IMR-90 (cell line): Measurements from ENCODE around the gene FBXL7. TPM values are rescaled to one million over a fixed set of nuclear protein-coding genes. Genes with fewer than 3 reads are reported as not detected.

ENCODE experiments used
- ATAC-seq: fragments of 200-7000 bp; cut with Tn5 transposase; 2 replicates; pipeline ENCODE4 v1.9.1; 2020; ENCODE audit warnings: low read depth, mild to moderate bottlenecking, moderate library complexity
- BruUV-seq: library from RNA; stranded (reverse); fragments of 400-500 nt; replicated peaks from 2 replicates; lab custom pipeline; 2021; lab: Mats Ljungman, UMichigan
- CTCF ChIA-PET: fragments of 300-600 bp; formaldehyde crosslinking; extraction: SDS; loops from one replicate; lab custom pipeline; 2021; ENCODE audit warnings: antibody characterized with exemption; lab: Yijun Ruan, JAX
- POLR2A ChIA-PET: fragments of 300-600 bp; sonication (Branson Sonifier 250); formaldehyde crosslinking; loops from one replicate; lab custom pipeline; 2022; ENCODE audit warnings: antibody characterized with exemption; ENCODE audit not compliant: unreplicated experiment; lab: Charles Lee
- DNase-seq: peaks from one replicate; pipeline ENCODE4 v3.0.0; 2013
- H2AFZ ChIP-seq: replicated peaks from 2 replicates; pipeline ENCODE3; 2013; ENCODE audit warnings: low read length, mild to moderate bottlenecking; ENCODE audit not compliant: poor library complexity
- H2AK5ac ChIP-seq: 2 replicates; pipeline ENCODE4 v1.6.1; 2013; ENCODE audit warnings: low read depth, low read length, inconsistent platforms
- H2AK9ac ChIP-seq: replicated peaks from 2 replicates; pipeline ENCODE3; 2013; ENCODE audit warnings: mild to moderate bottlenecking, low read depth, low read length, moderate library complexity; ENCODE audit not compliant: poor library complexity
- H2BK120ac ChIP-seq: 2 replicates; pipeline ENCODE4 v1.6.1; 2013; ENCODE audit warnings: low read depth, low read length, inconsistent platforms
- H2BK15ac ChIP-seq: 3 replicates; pipeline ENCODE4 v1.6.1; 2013; ENCODE audit warnings: low read depth, low read length, inconsistent platforms
- H2BK20ac ChIP-seq: 2 replicates; pipeline ENCODE4 v1.6.1; 2013; ENCODE audit warnings: low read depth, mild to moderate bottlenecking, inconsistent platforms, low read length, moderate library complexity
- H2BK5ac ChIP-seq: 2 replicates; pipeline ENCODE4 v1.6.1; 2013; ENCODE audit warnings: mild to moderate bottlenecking, low read depth, low read length, inconsistent platforms; ENCODE audit not compliant: poor library complexity, severe bottlenecking
- H3K14ac ChIP-seq: replicated peaks from 2 replicates; pipeline ENCODE4 v1.6.1; 2013; ENCODE audit warnings: low read depth, low read length, inconsistent platforms
- H3K18ac ChIP-seq: 2 replicates; pipeline ENCODE4 v1.6.1; 2013; ENCODE audit warnings: low read depth, low read length, control low read depth
- H3K23ac ChIP-seq: 2 replicates; pipeline ENCODE4 v1.6.1; 2013; ENCODE audit warnings: low read depth, low read length, inconsistent platforms
- H3K27ac ChIP-seq: 2 replicates; pipeline ENCODE4 v1.5.1; 2013; ENCODE audit warnings: mild to moderate bottlenecking, control low read depth, low read length; ENCODE audit not compliant: insufficient read depth
- H3K27me3 ChIP-seq: 2 replicates; pipeline ENCODE4 v1.6.1; 2013; ENCODE audit warnings: low read length; ENCODE audit not compliant: control insufficient read depth, insufficient read depth
- H3K36me3 ChIP-seq: 2 replicates; pipeline ENCODE4 v1.6.1; 2013; ENCODE audit warnings: low read length, mixed read lengths; ENCODE audit not compliant: control insufficient read depth, insufficient read depth
- H3K4ac ChIP-seq: 2 replicates; pipeline ENCODE4 v1.6.1; 2013; ENCODE audit warnings: low read depth, low read length, inconsistent platforms
- H3K4me1 ChIP-seq: 2 replicates; pipeline ENCODE4 v1.6.1; 2013; ENCODE audit warnings: low read length, mixed read lengths; ENCODE audit not compliant: control insufficient read depth, insufficient read depth
- H3K4me2 ChIP-seq: 2 replicates; pipeline ENCODE4 v1.6.1; 2013; ENCODE audit warnings: low read depth, mild to moderate bottlenecking, control low read depth, low read length, moderate library complexity
- H3K4me3 ChIP-seq: 2 replicates; pipeline ENCODE4 v1.5.1; 2013; ENCODE audit warnings: low read depth, mild to moderate bottlenecking, control low read depth, low read length, moderate library complexity; ENCODE audit not compliant: insufficient read depth
- H3K56ac ChIP-seq: 2 replicates; pipeline ENCODE4 v1.6.1; 2013; ENCODE audit warnings: low read length, inconsistent platforms; ENCODE audit not compliant: insufficient read depth; ENCODE audit errors: extremely low read depth
- H3K79me1 ChIP-seq, 2 experiments: 2 replicates each; pipeline ENCODE4 v1.6.1; 2013; ENCODE audit warnings: low read length in 2 of 2, inconsistent platforms in 1 of 2, low read depth in 1 of 2
- H3K9ac ChIP-seq: 2 replicates; pipeline ENCODE4 v1.6.1; 2013; ENCODE audit warnings: low read depth, low read length, control low read depth
- H3K9me1 ChIP-seq: 2 replicates; pipeline ENCODE4 v1.6.1; 2013; ENCODE audit warnings: low read length, inconsistent platforms; ENCODE audit not compliant: insufficient read depth
- H3K9me3 ChIP-seq: 2 replicates; pipeline ENCODE4 v1.6.1; 2013; ENCODE audit warnings: low read length; ENCODE audit not compliant: control insufficient read depth, insufficient read depth
- H4K20me1 ChIP-seq: 2 replicates; pipeline ENCODE4 v1.6.1; 2013; ENCODE audit warnings: low read length, inconsistent platforms; ENCODE audit not compliant: insufficient read depth
- H4K5ac ChIP-seq: 2 replicates; pipeline ENCODE4 v1.6.1; 2013; ENCODE audit warnings: mild to moderate bottlenecking, low read depth, low read length, control low read depth
- H4K8ac ChIP-seq, 2 experiments: 2 replicates each; pipeline ENCODE4 v1.6.1; 2013; ENCODE audit warnings: low read depth in 2 of 2, low read length in 2 of 2, control low read depth in 1 of 2, inconsistent platforms in 1 of 2
- H4K91ac ChIP-seq: 2 replicates; pipeline ENCODE4 v1.6.1; 2013; ENCODE audit warnings: low read depth, low read length, inconsistent platforms; ENCODE audit not compliant: insufficient read depth
- CEBPB ChIP-seq: IDR thresholded peaks from 2 replicates; pipeline ENCODE4 v1.6.1; 2012; ENCODE audit warnings: low read depth, low read length, improper control_type of control experiment
- CHD1 ChIP-seq: IDR thresholded peaks from 2 replicates; pipeline ENCODE4 v1.6.1; 2012; ENCODE audit warnings: low read depth, low read length, improper control_type of control experiment
- CTCF ChIP-seq: conservative IDR thresholded peaks from 2 replicates; pipeline ENCODE4 v1.5.1; 2012; ENCODE audit warnings: mild to moderate bottlenecking, low read depth, low read length, improper control_type of control experiment
- FOS ChIP-seq: fragments of 150-350 bp; IDR thresholded peaks from 2 replicates; pipeline ENCODE4 v1.6.1; 2016; ENCODE audit warnings: low read depth, low read length
- MAFK ChIP-seq: IDR thresholded peaks from 2 replicates; pipeline ENCODE4 v1.6.1; 2012; ENCODE audit warnings: low read depth, low read length, improper control_type of control experiment
- MAZ ChIP-seq: IDR thresholded peaks from 2 replicates; pipeline ENCODE4 v1.6.1; 2012; ENCODE audit warnings: low read depth, mild to moderate bottlenecking, low read length, improper control_type of control experiment, moderate library complexity, borderline replicate concordance
- NFE2L2 ChIP-seq: fragments of 150-350 bp; IDR thresholded peaks from 2 replicates; pipeline ENCODE4 v1.6.1; 2016; ENCODE audit warnings: low read depth, mild to moderate bottlenecking, low read length
- POLR2A ChIP-seq: IDR thresholded peaks from 2 replicates; pipeline ENCODE4 v1.6.1; 2012; ENCODE audit warnings: mild to moderate bottlenecking, low read depth, low read length
- RAD21 ChIP-seq: IDR thresholded peaks from 2 replicates; pipeline ENCODE4 v1.6.1; 2012; ENCODE audit warnings: low read length, improper control_type of control experiment
- RCOR1 ChIP-seq: IDR thresholded peaks from 2 replicates; pipeline ENCODE4 v1.6.1; 2012; ENCODE audit warnings: mild to moderate bottlenecking, low read length, improper control_type of control experiment; ENCODE audit not compliant: insufficient replicate concordance
- RFX5 ChIP-seq: IDR thresholded peaks from 2 replicates; pipeline ENCODE4 v1.8.0; 2012; ENCODE audit warnings: low read depth, mild to moderate bottlenecking, low read length, moderate library complexity
- SMC3 ChIP-seq: fragments of 150-350 bp; IDR thresholded peaks from 2 replicates; pipeline ENCODE4 v1.6.1; 2016; ENCODE audit warnings: low read depth, mild to moderate bottlenecking, antibody characterized with exemption, low read length, moderate library complexity
- USF2 ChIP-seq: fragments of 150-350 bp; IDR thresholded peaks from 2 replicates; pipeline ENCODE4 v1.6.1; 2017; ENCODE audit warnings: mild to moderate bottlenecking, antibody characterized with exemption, low read length, low read depth
- whole genome bisulfite sequencing, 2 experiments: methylation state at CpG; one replicate each; pipeline versions ENCODE4 v1.1.5 to v1.1.7; 2013; ENCODE audit warnings: missing lambda C conversion rate in 2 of 2; ENCODE audit not compliant: insufficient read length in 1 of 2; ENCODE audit errors: extremely low coverage in 2 of 2; 5-methylcytosine and 5-hydroxymethylcytosine counted together
- dilution Hi-C: fragments of 300-500 bp; cut with HindIII; formaldehyde crosslinking; loops from one replicate; pipeline ENCODE4 v1.14.3; 2018; ENCODE audit warnings: low sequenced_read_pairs; ENCODE audit not compliant: unreplicated experiment
- in situ Hi-C: fragments of 300-500 bp; cut with MboI; formaldehyde crosslinking; loops from 3 replicates; pipeline ENCODE4 v1.14.3; 2019; ENCODE audit warnings: low sequenced_read_pairs, inconsistent platforms, mixed read lengths
- intact Hi-C: fragments of 100-400 bp; cut with micrococcal nuclease; formaldehyde crosslinking; loops from 2 replicates; pipeline ENCODE4 v1.10.0; 2022
- polyA plus RNA-seq, 3 experiments: library from polyadenylated mRNA; depleted of rRNA; stranded (reverse); fragments of >200 nt; gene quantifications; 2 replicates each; pipeline ENCODE4 v1.2.3, GENCODE V29; 2012; ENCODE audit warnings: low replicate concordance in 1 of 3
- total RNA-seq: library from RNA; depleted of rRNA; stranded (reverse); fragments of >200 nt; gene quantifications from 2 replicates; pipeline ENCODE4 v1.2.3, GENCODE V29; 2012

Gene FBXL7
- total and polyA plus RNA-seq, 2 of the 4 experiments (the other 2 are of a cell fraction) = 4.1 to 10.2 TPM

- no peak overlapping the region for H3K4me2 ChIP-seq
Observed at GRCh38 chr5:15983392-15983791, 483.4 kb downstream of the FBXL7 start.

More at GRCh38 chr5:15983392-15983791, 483.4 kb downstream of the FBXL7 start:
- Histone ChIP-seq H3K9ac (no peak overlapping the region), H3K27ac (no peak overlapping the region), H3K36me3 (no peaks in the 10 kb centered on the region), H3K4me3 (no peak overlapping the region), H3K14ac (no peak overlapping the region), H4K5ac (no peak overlapping the region), H2AK9ac (no peak overlapping the region), H3K9me1 (no peaks in the 10 kb centered on the region), H3K79me1 (no peaks in the 10 kb centered on the region), H2BK20ac (no peak overlapping the region), H2AK5ac (no peak overlapping the region), H4K20me1 (no peaks in the 10 kb centered on the region), H2AFZ (no peak overlapping the region), H2BK5ac (no peak overlapping the region), H3K23ac (no peak overlapping the region), H4K91ac (no peak overlapping the region), H3K4me1 (no peaks in the 10 kb centered on the region), H3K4ac (no peak overlapping the region), H2BK120ac (no peak overlapping the region), H3K9me3 (no peaks in the 10 kb centered on the region), H4K8ac (no peak overlapping the region), H3K18ac (no peak overlapping the region), H2BK15ac (no peak overlapping the region), H3K56ac (no peak overlapping the region), H3K27me3 (peaks cover 1% of the 10 kb centered on the region; the same call in 1 of the 2 replicates)
- ChIA-PET POLR2A (no interaction called here), CTCF (interaction anchor here (0.9 to 1.0 kb wide), 2 partner anchors 12 to 20 kb away, joined by 3 to 4 read pairs; no protein-coding TSS in a partner anchor)
- no peak for DNase-seq
- ATAC-seq = no peak
- no CpG with 5 or more reads among the region's 1 CpG for WGBS, 2 experiments
- in situ Hi-C loops (no loop called here), intact Hi-C loops (no loop called here), dilution Hi-C loops (no loop called here)
- no peak for TF ChIP-seq USF2
- no peak for TF ChIP-seq RCOR1
- TF ChIP-seq CHD1 = no peak
- TF ChIP-seq RFX5 = no peak
- TF ChIP-seq CEBPB = no peak
- no peak for TF ChIP-seq POLR2A
- TF ChIP-seq FOS = no peak
- TF ChIP-seq CTCF = no peak
- TF ChIP-seq SMC3 = no peak
- no peak for TF ChIP-seq NFE2L2
- TF ChIP-seq MAFK = no peak
- no peak for TF ChIP-seq MAZ
- TF ChIP-seq RAD21 = no peak
- BruUV-seq = no TSS peak
